K562 (cell line): Measurements from ENCODE around the gene TOR3A. TPM values are rescaled to one million over a fixed set of nuclear protein-coding genes. Genes with fewer than 3 reads are reported as not detected.

Experiments
- CREB3 ChIP-seq: fragments of 450-650 bp; conservative IDR thresholded peaks from 2 replicates; pipeline ENCODE4 v1.6.1; 2016; ENCODE audit warnings: missing genetic modification characterization, low read depth, mild to moderate bottlenecking, missing compliant biosample characterization, moderate library complexity
- DMBX1 ChIP-seq: fragments of 250-450 bp; sonication (Bioruptor Pico); IDR thresholded peaks from 2 replicates; pipeline ENCODE4 v1.8.0; 2022; ENCODE audit warnings: inconsistent platforms, mild to moderate bottlenecking, moderate library complexity, borderline replicate concordance
- FOXM1 ChIP-seq, 2 experiments: fragments of 450-650 bp in 1 of 2; sonication (generic) in 1 of 2; formaldehyde crosslinking in 1 of 2; IDR thresholded peaks; 2 replicates each; pipeline versions ENCODE4 v1.6.1 to v1.9.0; 2017 to 2022; ENCODE audit warnings: low read depth in 2 of 2, mild to moderate bottlenecking in 2 of 2, missing genetic modification reagents in 1 of 2, moderate library complexity in 1 of 2
- HNRNPH1 ChIP-seq: fragments of 200-400 bp; formaldehyde crosslinking; optimal IDR thresholded peaks from 2 replicates; pipeline ENCODE3; 2017; ENCODE audit warnings: low read depth, mild to moderate bottlenecking, low read length, moderate library complexity
- KAT8 ChIP-seq: fragments of 450-650 bp; IDR thresholded peaks from 2 replicates; pipeline ENCODE4 v1.6.1; 2016; ENCODE audit warnings: low read depth, mild to moderate bottlenecking
- MYC ChIP-seq, 2 experiments: fragments of 250-450 bp in 1 of 2; sonication (Bioruptor Pico) in 1 of 2; IDR thresholded peaks; 2 replicates each; pipeline versions ENCODE4 v1.5.1 to v1.6.1; 2012 to 2021; ENCODE audit warnings: low read depth in 2 of 2, borderline replicate concordance in 1 of 2, improper control_type of control experiment in 1 of 2, low read length in 1 of 2, mild to moderate bottlenecking in 1 of 2, moderate library complexity in 1 of 2
- RFX1 ChIP-seq: fragments of 450-650 bp; IDR thresholded peaks from 2 replicates; pipeline ENCODE4 v1.6.1; 2016; ENCODE audit warnings: mild to moderate bottlenecking, moderate library complexity
- ZNF146 ChIP-seq: IDR thresholded peaks from one replicate; pipeline ENCODE4 v1.6.1; 2018; ENCODE audit warnings: missing compliant biosample characterization; ENCODE audit not compliant: unreplicated experiment
- ZNF318 ChIP-seq, 2 experiments: fragments of 450-650 bp; IDR thresholded peaks; 2 replicates each; pipeline ENCODE4 v1.6.1; 2016; ENCODE audit warnings: mild to moderate bottlenecking in 2 of 2, borderline replicate concordance in 1 of 2, low read depth in 1 of 2, moderate library complexity in 1 of 2
- ZNF445 ChIP-seq: fragments of 250-450 bp; sonication (Bioruptor Pico); IDR thresholded peaks from 2 replicates; pipeline ENCODE4 v1.4.0; 2020; ENCODE audit warnings: low read depth, mild to moderate bottlenecking, moderate library complexity
- ZNF592 ChIP-seq: fragments of 450-650 bp; IDR thresholded peaks from 2 replicates; pipeline ENCODE4 v1.6.1; 2017; ENCODE audit warnings: antibody characterized with exemption, mild to moderate bottlenecking
- polyA plus RNA-seq, 8 experiments: library from polyadenylated mRNA; depleted of rRNA in 4 of 8; stranded (reverse) in 5 of 8; unstranded in 3 of 8; fragments of >200 nt; fragmentation: Nextera tagmentation in 2 of 8; fragmentation: Illumina TruSeq in 1 of 8; extraction: Ambion mirVana in 2 of 8; extraction: Trizol in 1 of 8; gene quantifications; 2 replicates each; pipeline versions ENCODE4 v1.2.1 to v1.2.3, GENCODE V29; 2011 to 2014; ENCODE audit warnings: inconsistent platforms in 1 of 8, missing spikeins in 1 of 8
- total RNA-seq, 7 experiments: library from RNA; depleted of rRNA in 6 of 7; stranded (reverse); fragments of >200 nt in 6 of 7; fragmentation: Illumina TruSeq in 2 of 7; extraction: Trizol in 2 of 7; gene quantifications; 2 replicates each; pipeline versions ENCODE4 v1.2.1 to v1.2.3, GENCODE V29; 2011 to 2021; ENCODE audit warnings: low replicate concordance in 1 of 7

The TOR3A gene
- total and polyA plus RNA-seq, 9 of the 15 experiments (the other 6 are each of a cell fraction or from before 2014, with no cell fraction given): 7.9 to 94.5 (median 39.7) TPM

DNA sequence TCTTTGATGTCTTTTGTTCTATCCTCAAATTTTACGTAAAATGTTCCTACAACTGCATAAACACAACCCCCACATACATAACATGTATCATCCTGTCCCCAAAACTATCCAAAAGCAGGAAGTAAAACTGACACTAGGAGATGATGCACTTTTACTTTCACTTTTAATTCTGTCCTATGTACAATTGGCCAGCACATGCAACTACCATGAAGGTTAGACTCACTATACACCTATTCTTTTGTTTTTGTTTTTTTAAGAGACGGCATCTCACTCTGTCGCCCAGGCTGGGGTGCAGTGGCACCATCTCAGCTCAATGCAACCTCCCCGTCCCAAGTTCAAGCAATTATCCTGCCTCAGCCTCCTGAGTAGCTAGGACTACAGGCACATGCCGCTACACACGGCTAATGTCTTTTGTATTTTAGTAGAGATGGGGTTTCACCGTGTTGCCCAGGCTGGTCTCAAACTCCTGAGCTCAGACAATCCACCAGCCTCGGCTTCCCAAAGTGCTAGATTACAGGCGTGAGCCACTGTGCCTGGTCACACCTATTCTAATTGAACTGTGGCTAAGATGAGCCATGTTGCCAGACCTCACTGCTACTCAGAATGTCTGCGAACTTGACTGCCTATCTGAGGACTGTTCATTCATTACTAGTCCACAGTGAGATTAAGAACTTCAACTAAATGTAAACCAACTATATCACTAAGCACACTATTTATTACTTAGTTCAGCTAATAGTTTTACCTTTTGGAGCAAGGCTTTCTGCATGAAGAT, 48.0 kb downstream of the TOR3A start (continued):
- no peak for TF ChIP-seq ZNF445
- TF ChIP-seq ZNF146 (CRISPR knock-in tag): no peak
- TF ChIP-seq HNRNPH1: no peak
- 0 out of 4 replicates have a peak, but pooled peaks of 1 of the 2 experiments have one; percentile 50 for TF ChIP-seq ZNF318 (IDR thresholded peaks at IDR 0.05; ENCODE audit: borderline replicate concordance in 1 of 2, low read depth in 1 of 2)
- peak; percentile 42; the same call in 1 of the 2 replicates for TF ChIP-seq DMBX1
- TF ChIP-seq CREB3: peak; percentile 89; the same call in 1 of the 2 replicates
- TF ChIP-seq KAT8: no peak
- no peak for TF ChIP-seq RFX1
- no peak for TF ChIP-seq FOXM1 (IDR thresholded peaks at IDR 0.05; ENCODE audit: low read depth)
- no peak for TF ChIP-seq FOXM1 (CRISPR knock-in tag; IDR thresholded peaks at IDR 0.05; ENCODE audit: low read depth)
- TF ChIP-seq MYC (IDR thresholded peaks at IDR 0.05; ENCODE audit: low read depth, low read length): peak; percentile 68
- no peak for TF ChIP-seq MYC (CRISPR knock-in tag; IDR thresholded peaks at IDR 0.05; ENCODE audit: borderline replicate concordance, low read depth)
- 0 out of 2 replicates have a peak, but pooled peaks have one; percentile 27 for TF ChIP-seq ZNF592
